ENCODE data around the gene CDK17.
"Not testable (repeated sequence)": the region's sequence is repeated elsewhere in the genome, so short reads cannot be mapped to it uniquely, and the experiment has no call there.

Gene CDK17

DNA sequence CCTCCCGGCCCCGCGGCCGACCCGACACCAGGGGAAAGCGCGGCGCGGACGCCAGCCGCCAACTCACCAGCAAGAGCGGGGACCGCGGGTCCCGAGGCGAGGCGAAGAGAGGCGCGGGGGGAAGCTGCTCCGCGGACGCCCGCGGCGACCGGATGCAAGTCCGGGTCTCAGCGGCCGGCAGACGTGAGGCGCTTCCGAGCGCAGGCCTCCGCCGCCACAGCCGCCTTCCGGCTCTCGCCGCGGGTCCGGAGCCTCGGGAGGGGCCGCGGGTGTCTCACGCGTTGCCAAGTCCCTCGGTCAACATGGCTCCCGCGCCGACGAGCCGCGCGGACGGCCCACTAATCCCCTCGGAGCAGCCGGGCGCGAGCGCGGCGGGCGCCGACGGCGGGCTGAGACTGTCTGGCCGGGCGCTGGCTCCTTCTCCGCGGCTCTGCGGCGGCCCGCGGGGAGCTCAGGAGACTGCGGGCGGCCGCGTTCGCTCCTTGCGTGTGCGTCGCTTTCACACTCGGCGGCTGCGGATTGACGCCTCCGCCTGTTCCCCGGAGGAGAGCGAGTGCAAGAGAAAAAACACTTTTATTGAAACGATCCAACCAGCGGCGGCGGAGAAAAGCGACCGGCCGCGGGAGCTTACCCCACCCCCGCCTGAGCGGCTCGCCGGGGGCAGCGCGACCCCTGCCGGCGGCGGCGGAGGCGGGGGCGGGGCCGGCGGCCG, at the start of gene CDK17:
Gene CDK17 (minus strand): TSS at position 521 of the 712 bp plus-strand sequence. CDS start 65,603 bp downstream, outside the sequence.
- DNase-seq, result peak; percentile 94

DNA sequence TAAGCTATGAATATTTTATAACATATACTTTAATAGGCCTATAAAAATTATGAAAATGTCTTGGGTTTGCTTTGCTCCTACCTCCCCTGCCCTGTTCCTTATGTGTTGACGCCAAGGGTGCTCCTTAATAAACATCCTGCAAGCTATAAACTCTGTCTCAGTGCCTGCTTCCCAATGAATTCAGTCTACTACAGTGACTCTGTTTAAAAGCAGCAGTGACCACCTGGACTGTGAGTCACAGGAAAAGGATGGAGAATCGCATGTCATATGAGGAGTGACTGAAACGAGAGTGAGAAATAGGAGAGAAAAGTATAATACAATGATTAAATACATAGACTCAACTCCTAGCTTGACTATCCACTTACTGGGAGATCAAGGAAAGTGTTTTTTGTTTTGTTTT, 48.1 kb upstream of the CDK17 start:
- no peak for DNase-seq

- DNase-seq, result no peak
Observed at GRCh38 chr12:96447256-96447655, 47.0 kb upstream of the CDK17 start.

DNA sequence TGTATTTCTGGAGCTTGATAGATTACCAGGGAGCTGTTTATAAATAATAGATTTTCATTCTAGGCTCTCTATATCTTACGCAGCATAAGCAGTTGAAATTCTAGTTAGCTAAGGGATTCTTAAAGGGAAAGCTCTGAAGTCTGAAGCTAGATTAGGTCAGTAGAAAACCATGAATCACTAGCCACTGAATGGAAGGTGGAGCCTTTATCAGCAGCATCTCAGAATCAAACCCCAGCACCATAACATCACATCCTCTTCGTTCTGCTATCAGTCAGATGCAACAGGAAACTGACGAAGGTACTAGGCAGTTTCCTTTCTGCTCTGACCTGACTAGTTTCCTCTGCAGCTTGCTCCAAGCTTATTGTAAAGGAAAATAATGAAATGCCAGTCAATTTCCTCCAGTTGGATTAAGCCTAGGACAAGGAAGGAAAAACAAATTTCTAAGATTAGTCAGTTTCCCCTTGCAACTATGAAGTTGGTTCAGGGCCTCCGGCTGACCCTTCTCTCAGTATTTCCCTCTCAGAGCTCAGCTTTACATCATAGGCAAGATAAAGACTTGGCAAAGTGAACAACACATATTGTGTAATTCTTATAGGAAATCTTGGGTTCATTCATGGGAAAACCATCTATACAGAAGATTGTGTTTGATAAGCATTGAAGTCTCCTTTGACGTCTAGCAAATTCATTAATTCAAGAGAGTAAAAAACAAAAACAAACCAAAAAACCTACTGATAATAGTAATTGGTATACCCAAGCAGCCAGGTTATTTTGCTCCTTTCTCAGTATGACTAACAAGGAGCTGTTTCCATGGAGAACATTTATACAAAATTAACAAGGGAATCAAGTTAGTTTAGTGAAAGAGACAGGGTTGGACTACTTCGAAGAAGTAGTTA, 45.7 kb upstream of the CDK17 start:
- DNase-seq, result peak; percentile 89

DNA sequence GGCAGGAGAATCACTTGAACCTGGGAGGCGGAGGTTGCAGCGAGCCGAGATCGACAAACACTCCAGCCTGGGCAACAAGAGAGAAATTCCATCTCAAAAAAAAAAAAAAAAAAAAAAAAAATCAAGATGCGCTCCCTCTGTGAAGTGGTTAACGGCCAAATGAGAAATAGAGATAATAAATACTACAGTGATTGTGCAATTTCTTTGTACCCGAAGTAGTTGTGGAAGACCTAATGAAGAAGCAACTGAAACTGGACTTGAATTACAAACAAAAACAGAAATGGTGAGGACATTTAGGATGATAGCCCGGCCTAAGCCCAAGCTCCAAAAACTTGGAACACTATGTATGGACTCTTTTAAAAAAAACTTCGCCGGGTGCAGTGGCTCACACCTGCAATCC, 44.2 kb upstream of the CDK17 start:
- DNase-seq, result no peak

DNA sequence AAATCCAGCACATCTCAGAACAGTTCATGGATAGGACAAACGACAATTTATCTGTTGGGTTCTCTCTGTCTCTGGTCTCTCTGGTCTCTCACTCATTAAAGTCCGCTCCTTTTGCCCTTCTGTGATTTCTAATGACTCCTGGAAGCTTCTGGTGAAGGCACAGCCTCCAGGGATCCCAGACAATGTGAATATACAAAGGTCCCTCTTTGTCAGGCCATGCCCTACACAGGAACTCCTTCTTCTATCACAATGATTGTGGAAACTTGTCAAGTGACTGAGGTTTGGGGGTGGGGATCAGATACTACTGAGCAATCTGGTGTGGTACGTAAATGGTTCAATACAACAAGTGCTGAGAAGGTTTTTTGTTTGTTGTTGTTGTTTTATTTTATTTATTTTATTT, 42.7 kb upstream of the CDK17 start:
- DNase-seq, result no peak

DNA sequence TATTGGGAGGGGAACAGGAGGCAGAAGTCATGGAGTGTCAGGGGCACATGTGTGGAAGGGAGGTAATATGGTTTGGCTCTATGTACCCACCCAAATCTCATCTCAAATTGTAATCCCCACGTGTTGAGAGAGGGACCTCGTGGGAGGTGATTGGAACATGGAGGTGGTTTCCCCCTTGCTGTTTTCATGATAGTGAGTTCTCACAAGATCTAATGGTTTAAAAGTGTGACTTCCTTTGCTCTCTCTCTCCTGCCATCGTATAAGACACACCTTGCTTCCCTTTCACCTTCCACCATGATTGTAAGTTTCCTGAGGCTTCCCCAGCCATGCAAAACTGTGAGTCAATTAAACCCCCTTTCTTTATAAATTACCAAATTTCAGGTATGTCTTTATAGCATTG, 41.6 kb upstream of the CDK17 start:
- peak; percentile 58 for DNase-seq

GRCh38 chr12:96438330-96438729, 38.1 kb upstream of the CDK17 start:
- no peak for DNase-seq

DNA sequence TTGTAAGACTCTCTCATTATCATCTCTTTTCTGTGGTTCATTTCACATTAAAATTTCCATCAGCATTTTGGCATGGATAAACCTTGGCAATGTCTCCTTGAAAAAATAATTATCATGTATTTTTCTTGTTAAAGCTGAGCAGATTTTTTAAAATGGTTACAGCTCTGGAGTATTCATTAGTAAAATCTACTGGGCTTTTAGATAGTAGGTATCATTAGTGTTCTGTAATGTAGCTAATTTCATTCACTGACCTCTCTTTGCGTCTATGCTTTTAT, 36.9 kb upstream of the CDK17 start:
- no peak for DNase-seq

DNA sequence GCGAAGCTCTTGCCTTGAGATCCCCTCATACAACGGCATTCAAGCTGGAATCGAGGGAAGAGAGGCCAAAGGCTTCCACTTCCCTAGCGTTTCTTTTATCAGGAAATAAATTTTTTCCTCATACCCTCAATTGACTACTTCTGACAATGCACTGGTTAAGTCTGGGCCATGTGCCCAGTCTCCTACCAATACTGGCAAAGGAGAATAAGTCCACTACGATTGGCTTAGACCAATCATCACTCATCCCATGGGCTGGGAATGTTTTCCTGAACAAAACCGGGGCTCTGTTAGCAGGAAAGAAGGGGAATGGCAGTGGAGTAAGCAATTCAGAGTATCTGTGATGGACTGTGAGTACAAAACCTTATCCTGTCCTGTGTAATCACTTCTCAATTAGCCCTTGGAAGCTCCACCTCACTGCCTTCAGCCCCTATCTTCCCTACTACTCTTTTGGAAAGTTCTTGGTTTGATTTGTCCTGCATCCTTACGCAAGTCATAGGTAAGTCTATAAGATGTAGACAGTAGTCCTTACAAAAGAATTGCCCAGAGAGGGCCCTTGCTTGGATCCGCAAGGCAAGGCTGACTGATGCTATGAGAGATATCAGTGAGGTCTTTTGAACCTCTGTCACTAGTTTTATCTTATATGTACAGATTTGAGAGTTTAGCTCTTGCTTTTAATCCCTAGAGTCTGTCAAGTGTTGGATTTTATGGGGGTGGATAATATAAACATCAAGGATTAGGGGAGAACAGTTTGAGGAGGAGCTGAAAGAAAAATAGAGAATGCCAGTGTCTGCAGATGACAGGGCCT, 36.3 kb upstream of the CDK17 start:
- no peak for DNase-seq

DNA sequence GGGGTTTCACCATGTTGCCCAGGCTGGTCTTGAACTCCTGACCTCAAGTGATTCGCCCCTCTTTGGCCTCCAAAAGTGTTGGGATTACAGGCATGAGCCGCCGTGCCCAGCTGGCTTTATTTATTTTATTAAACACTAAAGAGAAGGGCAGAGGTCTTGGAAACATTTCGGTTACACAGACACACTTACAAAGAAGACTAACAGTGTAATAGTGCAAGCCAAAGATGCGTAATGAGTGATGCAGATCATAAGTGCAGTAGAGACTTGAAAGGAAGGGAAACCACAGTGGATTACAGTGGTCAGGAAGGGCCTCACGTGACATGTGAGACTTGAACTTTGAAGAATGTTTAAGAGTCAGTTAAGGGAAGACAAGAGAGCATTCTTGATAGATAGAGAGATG, 33.9 kb upstream of the CDK17 start:
- peak; percentile 88 for DNase-seq

DNA sequence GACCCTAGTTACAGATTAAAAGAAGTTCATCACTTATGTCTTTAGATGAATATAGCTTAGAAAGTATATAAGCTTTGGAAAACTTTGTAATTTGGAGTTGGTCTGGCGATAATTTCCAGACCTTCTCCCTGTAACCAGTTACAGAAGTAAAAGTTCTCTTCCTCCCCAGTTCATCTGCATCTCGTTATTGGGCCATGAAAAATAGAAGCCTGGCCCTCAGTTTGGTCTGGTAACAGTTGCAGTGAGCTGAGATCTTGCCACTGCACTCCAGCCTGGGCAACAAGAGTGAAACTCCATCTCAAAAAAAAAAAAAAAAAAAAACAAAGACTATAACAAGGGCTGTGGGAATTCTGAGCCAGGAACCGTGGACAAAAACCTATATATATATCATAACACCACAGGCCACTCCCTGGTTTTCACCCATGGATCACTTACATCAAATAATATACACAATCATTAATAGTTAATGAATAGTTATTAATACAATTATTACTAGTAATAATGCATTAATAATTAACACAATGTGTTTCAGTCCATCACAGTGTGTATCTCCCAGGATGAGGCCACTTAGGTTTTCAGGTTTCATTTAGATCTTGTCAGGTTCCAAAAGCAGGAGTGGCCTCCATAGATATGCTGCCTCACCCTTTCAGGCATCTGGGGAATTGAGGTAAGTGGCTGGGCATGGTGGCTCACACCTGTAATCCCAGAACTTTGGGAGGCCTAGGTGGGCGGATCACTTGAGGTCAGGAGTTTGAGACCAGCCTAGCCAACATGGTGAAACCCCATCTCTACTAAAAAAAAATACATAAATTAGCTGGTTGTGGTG, 32.5 kb upstream of the CDK17 start:
- not testable (repeated sequence) for DNase-seq

- no peak for DNase-seq
Observed at GRCh38 chr12:96431067-96431466, 30.8 kb upstream of the CDK17 start.

DNA sequence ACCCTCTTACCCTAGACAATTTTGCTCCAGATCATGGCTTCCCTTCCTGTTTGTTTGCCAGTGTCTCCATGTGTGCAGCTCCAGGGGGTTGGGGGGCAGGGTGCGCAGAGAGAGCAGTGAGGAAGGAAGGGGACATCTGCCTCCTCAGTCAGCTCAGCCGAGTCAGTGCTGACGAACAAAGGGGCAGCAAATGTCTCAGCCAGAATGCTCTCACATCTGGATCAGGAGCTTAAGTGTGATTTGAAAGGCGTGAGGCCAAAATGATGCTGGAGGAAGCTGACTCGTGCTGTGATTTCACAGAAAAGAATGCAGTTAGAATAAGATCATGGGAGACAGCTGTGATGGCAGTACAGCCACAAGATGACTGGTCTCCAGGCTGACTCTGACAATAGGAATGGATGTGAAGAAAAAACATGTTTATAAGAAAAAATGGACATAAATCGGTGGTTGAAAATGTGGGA, 27.1 kb upstream of the CDK17 start:
- no peak for DNase-seq

GRCh38 chr12:96425951-96426350, 25.7 kb upstream of the CDK17 start:
- DNase-seq, result no peak

- DNase-seq, result no peak
Observed at GRCh38 chr12:96425321-96425720, 25.1 kb upstream of the CDK17 start.

DNA sequence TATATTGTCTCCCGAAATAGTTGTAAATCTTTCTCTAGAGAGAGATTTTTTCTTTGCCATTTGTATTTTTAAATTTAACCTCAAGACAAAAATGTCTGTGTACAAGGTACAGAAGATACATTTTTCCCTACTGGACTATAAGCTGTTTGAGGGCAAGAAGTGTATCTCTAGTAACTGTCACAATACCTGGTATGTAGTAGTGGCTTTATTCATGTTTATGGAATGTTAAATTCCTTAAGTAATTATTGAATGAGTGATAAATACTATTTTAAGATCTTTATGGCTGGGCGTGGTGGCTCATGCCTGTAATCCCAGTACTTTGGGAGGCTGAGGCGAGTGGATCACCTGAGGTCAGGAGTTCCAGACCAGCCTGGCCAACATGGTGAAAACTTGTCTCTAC, 24.4 kb upstream of the CDK17 start:
- DNase-seq, result no peak

DNA sequence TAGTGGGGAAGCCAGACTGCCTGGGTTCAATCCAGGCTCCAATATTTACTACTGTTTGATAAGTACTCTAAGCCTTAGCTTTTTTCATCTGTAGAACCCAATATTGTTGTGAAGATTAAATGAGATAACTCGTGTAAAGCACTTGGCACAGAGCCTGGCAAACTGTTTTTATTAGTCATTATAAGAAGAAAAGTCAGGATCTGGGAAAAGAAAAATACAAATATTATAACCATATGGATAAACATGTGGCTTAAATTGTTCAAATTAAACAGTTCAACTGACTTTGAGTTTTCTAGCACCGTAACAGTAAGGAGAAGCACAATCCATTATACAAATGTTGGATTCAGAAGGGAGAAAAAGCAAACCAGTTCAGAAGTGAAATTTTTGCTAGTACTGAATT, 22.0 kb upstream of the CDK17 start:
- DNase-seq, result no peak

GRCh38 chr12:96421014-96421413, 20.8 kb upstream of the CDK17 start:
- peak; percentile 54 for DNase-seq

DNA sequence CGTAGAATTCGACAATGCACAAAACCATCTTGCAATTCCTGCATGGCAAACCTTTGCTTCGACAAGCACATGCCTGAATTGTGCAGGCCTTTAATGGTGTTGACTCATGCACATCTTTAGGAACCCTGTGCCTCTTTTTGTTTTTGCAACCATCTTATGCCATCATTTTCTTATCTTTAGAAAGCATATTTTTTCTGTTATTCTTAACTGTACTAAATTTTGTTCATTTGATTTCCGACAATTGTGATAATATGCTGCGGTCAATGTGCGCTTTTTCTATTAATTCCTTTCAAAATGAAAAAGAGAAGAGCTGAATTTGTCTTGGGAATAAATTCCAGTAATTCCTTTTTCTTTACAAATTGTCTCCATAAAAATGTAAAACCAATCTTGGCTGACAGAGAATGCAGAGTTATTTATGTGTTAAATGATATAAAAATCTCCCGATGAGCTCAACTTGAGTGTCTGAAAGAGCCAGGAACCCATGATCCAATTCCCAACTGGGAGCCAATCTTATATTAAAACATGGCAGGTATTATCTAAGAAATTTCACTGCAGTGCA, 20.1 kb upstream of the CDK17 start:
- DNase-seq, result no peak

DNA sequence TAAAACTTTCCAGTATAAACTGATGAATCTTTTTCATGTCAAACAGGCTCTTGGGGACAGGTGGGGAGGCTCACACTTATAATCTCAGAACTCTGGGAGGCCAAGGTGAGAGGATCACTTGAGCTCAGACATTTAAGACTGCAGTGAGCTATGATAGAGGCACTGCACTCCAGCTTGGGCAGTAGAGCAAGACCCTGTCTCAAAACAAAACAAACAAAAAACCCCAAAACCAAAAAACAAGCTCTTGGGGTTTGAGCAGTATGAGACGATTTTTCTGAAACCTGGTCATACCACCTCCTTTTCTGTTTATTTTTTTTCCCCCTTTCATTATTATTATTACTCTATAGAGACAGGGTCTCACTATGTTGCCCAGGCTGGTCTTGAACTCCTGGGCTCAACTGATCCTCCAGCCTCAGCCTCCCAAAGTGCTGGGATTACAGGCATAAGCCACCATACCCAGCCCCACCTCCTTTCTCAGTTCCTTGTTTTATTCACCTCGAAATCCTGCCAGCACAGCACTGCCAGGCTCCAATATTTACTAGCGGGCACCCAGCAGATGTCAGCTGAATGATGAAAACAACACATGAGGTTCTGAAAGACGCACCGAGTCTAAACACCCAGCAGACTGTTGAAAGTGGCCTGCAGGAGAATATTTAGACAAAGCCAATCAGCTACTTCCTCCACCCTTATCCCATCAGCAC, 19.5 kb upstream of the CDK17 start:
- no peak for DNase-seq

GRCh38 chr12:96417688-96418087, 17.4 kb upstream of the CDK17 start:
- not testable (repeated sequence) for DNase-seq

Measured in CD4-positive, alpha-beta T cell treated with Interleukin-21 for 1 hour (primary cell).